Duodenal mucosa (tissue), 2 donors: ENCODE results near the gene COL23A1.

Source experiments
- H3K27ac ChIP-seq: one replicate; pipeline ENCODE4 v1.7.0; 2013; ENCODE audit warnings: low read depth, low read length
- H3K27me3 ChIP-seq, 2 donors: one replicate each; pipeline ENCODE4 v1.7.0; 2013; ENCODE audit warnings: low read length in 2 of 2, control low read depth in 1 of 2; ENCODE audit not compliant: insufficient read depth in 2 of 2, control insufficient read depth in 1 of 2
- H3K36me3 ChIP-seq, 2 donors: one replicate each; pipeline ENCODE4 v1.7.0; 2013; ENCODE audit warnings: low read length in 2 of 2, control low read depth in 1 of 2; ENCODE audit not compliant: insufficient read depth in 2 of 2, control insufficient read depth in 1 of 2
- H3K4me1 ChIP-seq, 2 donors: one replicate each; pipeline ENCODE4 v1.7.0; 2013; ENCODE audit warnings: low read length in 2 of 2, control low read depth in 1 of 2; ENCODE audit not compliant: insufficient read depth in 2 of 2, control insufficient read depth in 1 of 2
- H3K4me3 ChIP-seq, 2 donors: one replicate each; pipeline ENCODE4 v1.7.0; 2013; ENCODE audit warnings: low read length in 2 of 2, low read depth in 1 of 2
- H3K9ac ChIP-seq, 2 donors: one replicate each; pipeline ENCODE4 v1.7.0; 2013; ENCODE audit warnings: low read length in 2 of 2, low read depth in 1 of 2
- H3K9me3 ChIP-seq, 2 donors: one replicate each; pipeline ENCODE4 v1.7.0; 2013; ENCODE audit warnings: low read length in 2 of 2, control low read depth in 1 of 2; ENCODE audit not compliant: control insufficient read depth in 1 of 2

Gene COL23A1

DNA sequence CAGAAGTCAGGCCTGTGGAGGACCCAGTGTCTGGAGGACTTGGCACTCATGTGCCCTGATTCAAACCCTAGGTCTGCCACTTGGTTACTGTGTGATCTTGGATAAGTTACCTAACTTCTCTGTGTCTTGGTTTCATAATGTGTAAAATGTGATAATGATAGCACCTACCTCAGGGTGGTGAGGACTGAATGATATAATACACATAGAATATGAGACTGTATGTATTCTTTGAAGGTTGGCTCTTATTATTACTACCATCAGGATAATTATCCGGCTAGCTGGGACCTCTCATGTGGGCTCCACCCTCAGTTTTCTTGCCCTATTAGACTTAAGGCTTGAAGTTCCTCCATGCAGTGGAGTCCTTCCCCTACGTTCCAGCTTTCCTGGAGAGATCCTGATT, 172.2 kb downstream of the COL23A1 start:
- H3K36me3 ChIP-seq, result no peaks in the 10 kb centered on the region
- H3K4me1 ChIP-seq, result peaks cover 0 to 3% of the 10 kb centered on the region in 2 donors
- no peaks in the 10 kb centered on the region for H3K9me3 ChIP-seq
- H3K27me3 ChIP-seq, result no peaks in the 10 kb centered on the region
- H3K27ac ChIP-seq, result no peak overlapping the region
- H3K4me3 ChIP-seq, result no peak overlapping the region
- no peak overlapping the region for H3K9ac ChIP-seq

DNA sequence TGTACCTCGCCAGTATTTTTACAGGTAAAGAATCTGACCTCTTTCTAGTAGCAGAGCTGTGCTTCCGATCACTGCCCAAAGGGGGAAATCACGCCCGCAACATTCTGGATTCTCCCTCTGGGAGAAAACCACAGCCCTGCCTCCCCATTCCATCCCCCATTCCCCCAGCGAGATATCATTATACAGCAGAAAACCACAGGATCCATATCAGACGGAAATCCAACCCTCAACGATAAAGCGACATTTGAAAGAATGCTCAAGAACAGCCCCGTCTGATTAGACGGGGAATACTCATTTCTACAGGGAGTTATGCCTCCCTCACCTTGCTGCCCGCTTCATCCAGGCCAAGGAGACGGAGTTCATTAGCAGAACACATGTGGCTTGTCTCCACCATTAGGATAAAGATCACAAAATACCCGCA, 172.8 kb downstream of the COL23A1 start:
- Histone ChIP-seq H3K36me3 (no peaks in the 10 kb centered on the region), H3K27me3 (no peaks in the 10 kb centered on the region)

DNA sequence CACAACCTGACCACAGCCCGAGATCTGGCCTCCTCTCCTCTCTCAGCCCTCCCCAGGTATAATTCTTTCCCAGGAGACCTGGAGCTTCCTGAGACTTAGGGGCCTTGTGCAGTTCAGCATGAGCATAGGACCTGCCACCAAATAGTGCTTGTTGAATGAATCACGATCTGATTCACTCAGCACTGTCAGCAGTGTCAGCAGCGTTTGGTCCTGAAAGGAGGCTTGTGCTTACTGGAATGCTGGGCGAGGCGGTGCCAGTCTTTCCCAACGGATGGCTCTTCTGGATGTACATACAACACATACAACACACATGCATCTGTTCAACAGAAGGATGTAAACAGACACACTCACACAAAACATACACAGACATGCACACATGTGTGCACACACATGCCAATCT, 173.3 kb downstream of the COL23A1 start:
- H3K9ac ChIP-seq, result no peak overlapping the region
- H3K27me3 ChIP-seq, result no peaks in the 10 kb centered on the region
- peaks cover 0 to 3% of the 10 kb centered on the region in 2 donors for H3K4me1 ChIP-seq
- no peaks in the 10 kb centered on the region for H3K9me3 ChIP-seq
- no peaks in the 10 kb centered on the region for H3K36me3 ChIP-seq
- H3K4me3 ChIP-seq, result no peak overlapping the region
- H3K27ac ChIP-seq, result no peak overlapping the region

More for the DNA sequence above, 172.8 kb downstream of the COL23A1 start:
- H3K4me1 ChIP-seq, result peaks cover 0 to 3% of the 10 kb centered on the region in 2 donors
- H3K9me3 ChIP-seq, result no peaks in the 10 kb centered on the region
- H3K27ac ChIP-seq, result no peak overlapping the region
- no peak overlapping the region for H3K4me3 ChIP-seq
- H3K9ac ChIP-seq, result no peak overlapping the region

DNA sequence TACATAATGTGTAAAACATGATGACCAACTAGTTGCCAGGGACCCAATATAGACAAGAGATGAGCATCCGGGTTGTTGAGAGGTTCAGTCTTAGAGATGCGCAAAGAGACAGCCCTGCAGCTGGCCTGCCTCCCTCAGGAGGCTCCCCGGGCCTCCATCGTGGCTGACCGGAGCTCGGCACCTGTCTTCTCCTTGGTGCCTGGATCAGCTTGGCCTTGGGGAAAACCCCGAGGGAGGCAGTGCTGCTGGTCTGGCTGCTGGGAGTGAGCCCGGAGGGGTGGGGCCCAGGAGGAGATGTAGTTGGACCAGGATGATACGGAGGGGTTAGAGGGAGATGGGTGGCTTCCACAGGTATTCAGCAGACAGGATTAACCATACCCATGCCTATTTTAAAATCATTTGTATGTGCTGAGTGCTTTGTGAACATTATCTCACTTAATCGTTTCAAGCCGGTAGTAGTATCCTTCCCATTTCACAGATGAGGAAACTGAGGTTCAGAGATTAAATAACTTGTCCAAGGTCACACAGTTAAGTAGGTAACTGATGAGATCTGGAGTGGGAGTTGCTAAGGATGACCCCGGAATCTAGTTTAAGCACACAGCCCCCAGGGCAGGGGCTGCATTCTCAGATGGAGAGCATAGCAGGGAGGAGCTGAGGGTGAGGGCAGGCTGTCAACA, 173.8 kb downstream of the COL23A1 start:
- no peak overlapping the region for H3K4me3 ChIP-seq
- no peaks in the 10 kb centered on the region for H3K36me3 ChIP-seq
- no peak overlapping the region for H3K9ac ChIP-seq
- H3K27me3 ChIP-seq, result no peaks in the 10 kb centered on the region
- peaks cover 0 to 3% of the 10 kb centered on the region in 2 donors for H3K4me1 ChIP-seq
- H3K9me3 ChIP-seq, result no peaks in the 10 kb centered on the region
- no peak overlapping the region for H3K27ac ChIP-seq

- Histone ChIP-seq H3K36me3 (no peaks in the 10 kb centered on the region), H3K9me3 (no peaks in the 10 kb centered on the region), H3K4me1 (peaks cover 0 to 3% of the 10 kb centered on the region in 2 donors), H3K9ac (no peak overlapping the region), H3K27me3 (no peaks in the 10 kb centered on the region), H3K27ac (no peak overlapping the region), H3K4me3 (no peak overlapping the region)
Observed at GRCh38 chr5:178415353-178415752, 174.8 kb downstream of the COL23A1 start.

DNA sequence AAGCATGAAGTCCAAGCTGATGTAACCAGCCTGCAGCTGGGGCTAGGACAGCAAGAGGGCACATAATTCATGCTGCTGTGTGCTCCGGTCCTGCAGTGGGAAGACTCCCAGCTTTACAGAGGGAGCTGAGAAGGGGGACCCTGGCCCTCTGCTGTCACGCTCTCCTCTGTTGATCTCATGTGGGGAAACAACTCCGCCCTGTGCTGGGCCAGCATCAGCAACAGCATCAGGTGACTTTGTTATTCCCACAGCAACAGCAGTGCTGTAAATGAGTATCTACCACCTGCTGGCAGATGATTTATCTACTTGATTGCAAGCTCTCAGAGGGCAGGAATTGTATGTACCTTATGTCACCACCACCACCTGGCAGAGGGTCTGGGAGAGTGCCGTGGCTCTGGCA, 176.2 kb downstream of the COL23A1 start:
- no peaks in the 10 kb centered on the region for H3K36me3 ChIP-seq
- no peak overlapping the region for H3K4me3 ChIP-seq
- no peak overlapping the region for H3K9ac ChIP-seq

DNA sequence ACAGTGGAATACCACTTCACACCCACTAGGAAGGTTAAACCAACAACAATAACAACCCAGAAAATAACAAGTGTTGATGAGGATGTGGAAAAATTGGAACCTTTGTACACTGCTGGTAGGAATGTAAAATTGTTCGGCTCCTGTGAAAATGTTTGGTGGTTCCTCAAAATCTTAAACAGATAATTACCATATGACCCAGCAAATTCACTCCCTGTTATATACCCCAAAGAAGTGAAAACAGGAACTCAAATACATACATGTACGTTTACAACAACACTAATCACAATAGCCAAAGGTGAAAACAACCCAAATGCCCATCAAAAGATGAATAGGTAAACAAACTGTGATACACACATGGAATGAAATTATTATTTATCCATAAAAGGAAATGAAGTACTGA, 179.1 kb downstream of the COL23A1 start:
- no peaks in the 10 kb centered on the region for H3K4me1 ChIP-seq
- H3K36me3 ChIP-seq, result no peaks in the 10 kb centered on the region
- no peak overlapping the region for H3K9ac ChIP-seq
- H3K4me3 ChIP-seq, result no peak overlapping the region
- H3K27ac ChIP-seq, result no peak overlapping the region
- no peaks in the 10 kb centered on the region for H3K27me3 ChIP-seq
- H3K9me3 ChIP-seq, result no peaks in the 10 kb centered on the region

More for the DNA sequence above, 176.2 kb downstream of the COL23A1 start:
- Histone ChIP-seq H3K4me1 (peaks cover 0 to 1% of the 10 kb centered on the region in 2 donors), H3K27ac (no peak overlapping the region), H3K9me3 (no peaks in the 10 kb centered on the region), H3K27me3 (no peaks in the 10 kb centered on the region)

- H3K9ac ChIP-seq, result no peak overlapping the region
- no peak overlapping the region for H3K27ac ChIP-seq
- H3K27me3 ChIP-seq, result no peaks in the 10 kb centered on the region
- H3K9me3 ChIP-seq, result no peaks in the 10 kb centered on the region
- H3K4me3 ChIP-seq, result no peak overlapping the region
- no peaks in the 10 kb centered on the region for H3K36me3 ChIP-seq
- no peaks in the 10 kb centered on the region for H3K4me1 ChIP-seq
Observed at GRCh38 chr5:178407646-178408045, 182.5 kb downstream of the COL23A1 start.

DNA sequence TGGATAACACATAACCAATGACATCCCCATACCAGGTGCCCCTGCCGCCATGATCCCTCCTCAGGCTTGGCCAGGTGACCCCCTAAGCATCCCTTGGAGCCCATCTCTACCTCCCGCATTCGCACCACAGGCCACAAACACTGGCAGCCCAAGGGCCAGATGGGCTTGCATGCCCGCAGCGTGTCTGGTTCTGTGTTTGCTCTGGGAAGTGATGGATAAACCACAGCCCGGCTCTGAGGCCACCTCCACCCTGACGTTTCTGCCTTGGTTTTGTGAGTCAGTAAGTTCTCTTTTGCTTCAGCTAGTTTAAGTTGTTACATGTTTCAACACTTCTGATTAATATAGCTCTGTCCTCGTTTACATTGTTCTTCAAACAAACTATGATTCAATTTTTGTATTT, 185.2 kb downstream of the COL23A1 start:
- Histone ChIP-seq H3K9ac (no peak overlapping the region), H3K36me3 (no peaks in the 10 kb centered on the region), H3K27ac (no peak overlapping the region), H3K4me1 (no peaks in the 10 kb centered on the region), H3K27me3 (no peaks in the 10 kb centered on the region), H3K9me3 (no peaks in the 10 kb centered on the region), H3K4me3 (no peak overlapping the region)

DNA sequence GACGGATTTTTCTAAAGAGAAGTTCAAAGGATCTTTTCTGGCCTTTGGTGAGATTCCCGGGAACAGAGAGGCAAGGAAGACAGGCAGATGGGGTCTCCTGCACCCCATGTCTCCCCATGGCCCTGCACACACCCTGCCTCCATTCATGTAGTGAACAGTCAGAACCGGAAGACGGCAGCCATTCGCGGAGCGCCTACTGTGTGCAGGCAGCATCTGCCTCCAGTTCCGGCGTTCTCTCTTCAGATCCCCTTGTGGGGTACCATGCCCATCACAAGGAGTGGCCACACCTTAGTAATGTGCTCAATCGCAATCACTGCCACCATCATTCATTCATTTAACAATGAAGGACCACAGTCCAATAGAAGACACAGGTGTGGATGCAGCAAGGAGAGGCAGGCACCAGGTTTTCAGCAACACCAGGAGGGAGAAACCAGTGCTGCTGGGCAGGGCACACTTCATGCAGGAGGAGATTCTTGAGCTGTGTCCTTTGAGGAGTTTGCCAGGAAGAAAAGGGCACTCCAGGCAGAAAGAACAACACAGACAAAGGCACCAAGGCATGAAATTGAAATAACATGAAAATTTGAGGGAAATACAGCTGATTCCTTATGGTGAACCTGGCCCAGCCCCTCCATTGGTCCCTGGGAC, 186.1 kb downstream of the COL23A1 start:
- H3K9ac ChIP-seq, result no peak overlapping the region
- H3K27me3 ChIP-seq, result no peaks in the 10 kb centered on the region
- no peak overlapping the region for H3K27ac ChIP-seq
- H3K9me3 ChIP-seq, result no peaks in the 10 kb centered on the region
- no peaks in the 10 kb centered on the region for H3K36me3 ChIP-seq
- H3K4me1 ChIP-seq, result no peaks in the 10 kb centered on the region
- H3K4me3 ChIP-seq, result no peak overlapping the region
